GM12864 (cell line): Measurements from ENCODE around the gene SERINC5.
A peak's percentile ranks its signal among the peaks of the same experiment; 100 is the strongest.

Source experiments
- DNase-seq: peaks from one replicate; pipeline ENCODE4 v3.0.0-alpha.2; 2011; ENCODE audit warnings: low read depth
- H3K4me3 ChIP-seq: 2 replicates; pipeline ENCODE4 v1.5.1; 2011; ENCODE audit warnings: mild to moderate bottlenecking, low read depth, low read length, control low read depth
- TF ChIP-seq, protein P1 (sequence below): IDR thresholded peaks from 2 replicates; pipeline ENCODE4 v1.5.1; 2011; ENCODE audit warnings: low read depth, mild to moderate bottlenecking, moderate library complexity, low read length, control low read depth, inconsistent platforms; ENCODE audit errors: missing control alignments

The SERINC5 gene

DNA sequence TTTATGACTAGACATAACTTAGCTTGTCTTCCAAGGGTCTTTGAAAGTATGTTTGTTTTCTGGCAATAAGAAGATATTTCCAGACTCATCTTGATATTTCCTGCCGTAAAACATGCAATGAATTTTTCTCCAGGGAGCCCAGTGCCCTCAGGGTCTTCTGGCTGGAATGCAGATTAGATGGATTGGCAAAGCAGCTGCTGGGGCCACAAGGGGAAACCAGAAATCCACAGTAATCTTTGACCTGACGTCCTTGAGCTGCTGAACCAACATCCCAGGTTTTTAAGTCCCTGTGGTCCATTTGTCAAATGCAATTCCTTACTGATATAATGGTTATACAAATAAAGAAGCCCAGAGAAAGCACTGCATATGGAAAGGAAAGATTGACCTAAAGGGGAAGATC is 127.7 kb downstream of the SERINC5 start:
- DNase-seq = no peak
- TF ChIP-seq, protein P1, sequence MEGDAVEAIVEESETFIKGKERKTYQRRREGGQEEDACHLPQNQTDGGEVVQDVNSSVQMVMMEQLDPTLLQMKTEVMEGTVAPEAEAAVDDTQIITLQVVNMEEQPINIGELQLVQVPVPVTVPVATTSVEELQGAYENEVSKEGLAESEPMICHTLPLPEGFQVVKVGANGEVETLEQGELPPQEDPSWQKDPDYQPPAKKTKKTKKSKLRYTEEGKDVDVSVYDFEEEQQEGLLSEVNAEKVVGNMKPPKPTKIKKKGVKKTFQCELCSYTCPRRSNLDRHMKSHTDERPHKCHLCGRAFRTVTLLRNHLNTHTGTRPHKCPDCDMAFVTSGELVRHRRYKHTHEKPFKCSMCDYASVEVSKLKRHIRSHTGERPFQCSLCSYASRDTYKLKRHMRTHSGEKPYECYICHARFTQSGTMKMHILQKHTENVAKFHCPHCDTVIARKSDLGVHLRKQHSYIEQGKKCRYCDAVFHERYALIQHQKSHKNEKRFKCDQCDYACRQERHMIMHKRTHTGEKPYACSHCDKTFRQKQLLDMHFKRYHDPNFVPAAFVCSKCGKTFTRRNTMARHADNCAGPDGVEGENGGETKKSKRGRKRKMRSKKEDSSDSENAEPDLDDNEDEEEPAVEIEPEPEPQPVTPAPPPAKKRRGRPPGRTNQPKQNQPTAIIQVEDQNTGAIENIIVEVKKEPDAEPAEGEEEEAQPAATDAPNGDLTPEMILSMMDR = no peak
- H3K4me3 ChIP-seq = no peak overlapping the region

DNA sequence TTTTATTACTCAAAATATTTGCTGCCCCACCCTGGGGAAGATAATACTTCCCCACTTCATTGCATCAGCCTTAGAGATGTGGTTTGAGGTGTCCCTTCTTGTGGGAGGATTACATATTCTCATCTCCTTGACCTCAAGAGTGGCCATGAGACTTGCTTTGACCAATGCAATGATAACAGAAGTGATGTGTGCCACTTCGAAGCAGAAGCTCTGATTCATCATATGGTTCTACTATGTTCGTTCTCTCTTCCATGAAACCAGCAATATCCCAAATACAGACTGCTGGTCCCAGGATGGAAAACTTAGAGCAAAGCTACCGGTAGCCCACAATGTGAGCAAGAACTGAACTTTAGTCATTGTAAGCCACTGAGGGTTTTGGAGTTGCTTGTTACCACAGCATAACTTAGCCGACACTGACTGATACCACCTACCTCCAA is 128.7 kb downstream of the SERINC5 start:
- DNase-seq = peak; percentile 10
- TF ChIP-seq, protein P1 = no peak
- H3K4me3 ChIP-seq = no peak overlapping the region

DNA sequence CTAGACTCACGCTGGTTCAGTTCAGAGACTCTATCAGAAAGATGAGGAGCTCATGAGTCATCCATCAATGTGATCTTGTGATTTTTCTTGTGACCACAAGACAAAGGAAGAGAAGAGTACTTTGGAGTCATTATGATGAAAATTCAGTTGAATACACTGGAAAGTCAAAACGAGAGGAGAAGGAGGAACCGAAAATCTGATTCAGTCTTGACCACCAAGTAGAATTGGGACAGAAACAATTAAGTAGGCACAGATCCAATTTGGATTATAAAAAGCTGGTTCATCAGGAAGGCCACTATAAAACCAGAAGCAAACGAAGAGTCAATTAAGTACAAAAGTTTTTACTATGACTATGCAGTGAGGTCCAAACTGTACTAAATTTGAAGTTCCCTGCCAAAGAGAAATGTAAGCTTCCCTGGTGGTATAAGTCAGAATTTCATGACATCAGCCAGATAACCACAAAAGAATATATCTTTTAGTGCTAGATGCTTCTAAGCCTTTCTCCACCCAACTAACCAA is 129.8 kb downstream of the SERINC5 start:
- peak; percentile 64 for DNase-seq
- TF ChIP-seq, protein P1 = peak; percentile 24
- H3K4me3 ChIP-seq = no peak overlapping the region

DNA sequence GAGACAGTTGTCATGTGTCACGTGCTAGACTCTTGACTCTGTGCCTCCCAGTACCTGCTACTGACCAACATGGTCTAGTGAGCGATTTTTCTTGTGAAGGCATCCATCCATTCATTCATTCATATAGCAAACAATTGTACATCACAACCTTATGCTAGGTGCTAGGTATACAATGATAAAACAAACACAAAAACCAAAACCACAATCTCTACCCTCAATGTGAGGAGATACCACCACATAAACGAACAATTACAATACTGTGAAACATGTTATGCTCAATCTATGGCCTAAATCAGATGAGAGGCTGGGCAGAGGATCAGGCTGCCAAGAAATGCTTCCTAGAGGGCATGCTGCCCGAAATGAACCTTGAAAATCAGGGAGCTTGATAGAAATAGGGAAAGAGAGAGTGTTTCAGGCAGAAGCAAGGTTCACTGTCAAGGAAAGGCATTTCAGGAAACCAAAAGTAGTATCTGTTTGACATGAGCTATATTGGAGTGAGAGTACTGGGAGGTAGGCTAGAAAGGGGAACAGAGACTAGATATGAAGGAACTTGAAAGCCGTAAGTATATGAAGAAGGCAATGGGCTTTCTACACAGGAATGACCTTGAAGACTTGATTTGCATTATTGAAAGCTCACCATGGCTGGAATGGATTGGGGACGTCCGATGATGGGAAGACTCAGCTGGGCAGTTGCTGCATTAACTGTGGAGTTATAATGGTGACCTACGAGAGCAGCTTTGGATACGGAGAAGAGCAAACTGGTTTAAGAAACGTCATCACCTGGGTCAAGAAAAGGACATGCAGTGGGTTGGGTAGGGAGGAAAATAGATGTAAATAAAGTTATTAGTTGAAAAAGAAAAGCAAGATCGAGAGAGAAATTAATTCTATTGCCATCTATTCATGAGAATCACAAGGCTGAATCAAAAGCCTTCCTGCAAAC is 130.6 kb downstream of the SERINC5 start:
- H3K4me3 ChIP-seq = peak overlapping the region; percentile 23
- peak; percentile 61 for DNase-seq
- TF ChIP-seq, protein P1 = no peak

DNA sequence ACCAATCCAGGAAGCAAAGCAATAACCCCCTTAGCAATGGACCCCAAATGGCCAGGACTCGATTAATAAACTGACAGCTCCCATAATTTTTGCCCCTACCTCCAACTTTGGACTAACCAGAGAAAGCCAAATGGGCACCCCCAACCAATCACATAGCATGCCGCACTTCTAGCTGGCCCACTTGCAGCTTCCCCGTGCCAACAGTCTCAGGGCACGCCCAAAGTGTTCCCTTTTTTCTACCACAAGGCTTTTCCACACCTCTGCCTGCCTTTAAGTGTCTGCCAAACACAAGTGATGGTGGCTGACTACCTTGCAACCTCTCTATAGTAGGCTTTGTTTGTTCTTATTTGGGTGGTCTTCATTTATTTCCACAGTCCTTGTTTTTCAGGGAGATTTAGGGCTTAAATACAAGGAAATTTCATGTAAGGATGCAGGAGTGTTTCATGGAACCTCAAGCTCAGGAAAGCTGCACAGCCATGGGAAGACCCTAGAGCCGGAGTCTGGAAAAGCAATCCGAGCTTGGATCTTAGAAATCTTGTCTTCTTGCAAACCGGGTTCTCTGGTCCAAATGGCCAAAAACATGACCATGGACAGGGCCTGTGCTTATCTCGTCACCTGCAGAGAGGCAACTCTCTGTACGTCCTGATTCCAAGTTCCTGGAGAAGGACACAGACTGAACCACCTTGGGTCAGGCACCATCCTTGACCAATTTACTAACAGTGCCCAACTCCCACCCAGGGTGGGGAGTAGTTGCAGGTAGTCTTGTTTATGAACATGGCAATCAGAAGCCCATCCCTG is 131.5 kb downstream of the SERINC5 start:
- H3K4me3 ChIP-seq = no peak overlapping the region
- TF ChIP-seq, protein P1 = no peak
- DNase-seq = no peak

DNA sequence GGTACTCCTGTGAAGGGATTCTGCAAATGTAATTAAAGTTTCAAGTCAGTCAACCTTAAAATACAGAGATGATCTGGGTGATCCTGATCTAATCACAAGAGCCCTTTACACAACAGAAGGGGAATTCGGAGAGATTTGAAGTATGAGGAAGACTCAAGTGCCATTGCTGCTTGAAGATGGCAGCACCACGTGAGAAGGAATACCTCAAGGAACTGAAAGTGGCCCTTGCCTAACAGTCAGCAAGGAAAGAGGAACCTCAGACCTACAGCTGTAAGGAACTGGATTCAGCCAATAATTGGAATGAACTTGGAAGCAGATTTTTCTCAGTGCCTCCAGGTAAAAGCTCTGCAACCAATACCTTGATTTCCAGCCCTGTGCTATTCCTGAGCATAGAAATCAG is 133.3 kb downstream of the SERINC5 start:
- DNase-seq = no peak
- no peak overlapping the region for H3K4me3 ChIP-seq
- TF ChIP-seq, protein P1 = no peak
